ENCODE results near the gene RANBP10. TPM values are rescaled to one million over a fixed set of nuclear protein-coding genes. Genes with fewer than 3 reads are reported as not detected.

The RANBP10 gene
- total RNA-seq, 1 experiment from 2014 or later: 17.2 TPM

- POLR2A ChIA-PET: interaction anchor here (0.7 to 1.8 kb wide), 2 partner anchors 14 to 221 kb away, joined by 3 to 6 read pairs; no protein-coding TSS in a partner anchor
- CTCF ChIA-PET: interaction anchor here (0.6 kb wide), 1 partner anchor 132 kb away, joined by 3 read pairs; no protein-coding TSS in a partner anchor
- H3K27ac Mint-ChIP-seq (ENCODE audit: low read depth, unreplicated experiment): no peak overlapping the region
- no peak for DNase-seq (ENCODE audit: unreplicated experiment)
- no TSS peak for BruUV-seq (replicated peaks)
- TF ChIP-seq CTCF (IDR thresholded peaks at IDR 0.05; ENCODE audit: unreplicated experiment): no peak
- no peaks in the 10 kb centered on the region for H3K27me3 Mint-ChIP-seq (ENCODE audit: insufficient read depth, unreplicated experiment)
- H3K4me1 Mint-ChIP-seq (ENCODE audit: insufficient read depth, unreplicated experiment): peaks cover 14% of the 10 kb centered on the region
- H3K36me3 Mint-ChIP-seq (ENCODE audit: insufficient read depth, unreplicated experiment): no peaks in the 10 kb centered on the region
- intact Hi-C loops (cut with micrococcal nuclease): no loop called here
- no peak overlapping the region for H3K4me3 Mint-ChIP-seq (ENCODE audit: unreplicated experiment)
- H3K9me3 Mint-ChIP-seq (ENCODE audit: unreplicated experiment): no peaks in the 10 kb centered on the region
Observed at GRCh38 chr16:67782567-67783352, 23.6 kb downstream of the RANBP10 start.

- Mint-ChIP-seq H3K4me3 (ENCODE audit: unreplicated experiment) (no peak overlapping the region), H3K36me3 (ENCODE audit: insufficient read depth, unreplicated experiment) (no peaks in the 10 kb centered on the region), H3K9me3 (ENCODE audit: unreplicated experiment) (no peaks in the 10 kb centered on the region), H3K27ac (ENCODE audit: low read depth, unreplicated experiment) (no peak overlapping the region), H3K4me1 (ENCODE audit: insufficient read depth, unreplicated experiment) (peaks cover 14% of the 10 kb centered on the region), H3K27me3 (ENCODE audit: insufficient read depth, unreplicated experiment) (no peaks in the 10 kb centered on the region)
- intact Hi-C loops (cut with micrococcal nuclease): no loop called here
- BruUV-seq (replicated peaks): no TSS peak
- POLR2A ChIA-PET: interaction anchor here (1.8 kb wide), 1 partner anchor 15 kb away, joined by 6 read pairs; no protein-coding TSS in a partner anchor
- no peak for DNase-seq (ENCODE audit: unreplicated experiment)
- TF ChIP-seq CTCF (IDR thresholded peaks at IDR 0.05; ENCODE audit: unreplicated experiment): no peak
- CTCF ChIA-PET: interaction anchor here (0.5 kb wide), 1 partner anchor 57 kb away, joined by 3 read pairs; no protein-coding TSS in a partner anchor
Observed at GRCh38 chr16:67781565-67781921, 24.8 kb downstream of the RANBP10 start.

GRCh38 chr16:67780847-67781564, 25.4 kb downstream of the RANBP10 start:
- no peak for DNase-seq (ENCODE audit: unreplicated experiment)
- Mint-ChIP-seq H3K36me3 (ENCODE audit: insufficient read depth, unreplicated experiment) (no peaks in the 10 kb centered on the region), H3K27ac (ENCODE audit: low read depth, unreplicated experiment) (no peak overlapping the region), H3K4me3 (ENCODE audit: unreplicated experiment) (no peak overlapping the region), H3K27me3 (ENCODE audit: insufficient read depth, unreplicated experiment) (no peaks in the 10 kb centered on the region), H3K4me1 (ENCODE audit: insufficient read depth, unreplicated experiment) (peaks cover 14% of the 10 kb centered on the region), H3K9me3 (ENCODE audit: unreplicated experiment) (no peaks in the 10 kb centered on the region)
- intact Hi-C loops (cut with micrococcal nuclease): no loop called here
- TF ChIP-seq CTCF (IDR thresholded peaks at IDR 0.05; ENCODE audit: unreplicated experiment): no peak
- ChIA-PET POLR2A (interaction anchor here (1.3 to 1.8 kb wide), 2 partner anchors 11 to 16 kb away, joined by 3 to 6 read pairs; no protein-coding TSS in a partner anchor), CTCF (interaction anchor here (0.9 to 1.2 kb wide), 5 partner anchors 11 to 537 kb away, joined by 3 to 5 read pairs (median 3); no protein-coding TSS in a partner anchor)
- no TSS peak for BruUV-seq (replicated peaks)

Data from MCF 10A (cell line).